Hepatocyte (in vitro differentiated cells): ENCODE measurements around the gene WT1. TPM values are rescaled to one million over a fixed set of nuclear protein-coding genes. Genes with fewer than 3 reads are reported as not detected.

Experiments
- DNase-seq: peaks from one replicate; pipeline ENCODE4 v3.0.0-alpha.2; 2016; ENCODE audit warnings: low spot score
- H2AFZ ChIP-seq: fragments of 200-600 bp; sonication (generic); 2 replicates; pipeline ENCODE4 v1.6.0; 2016; ENCODE audit warnings: antibody characterized with exemption, mild to moderate bottlenecking
- H3K27ac ChIP-seq: fragments of 200-600 bp; sonication (generic); 2 replicates; pipeline ENCODE4 v1.5.1; 2016; ENCODE audit warnings: mild to moderate bottlenecking
- H3K27me3 ChIP-seq: fragments of 200-600 bp; sonication (generic); 2 replicates; pipeline ENCODE4 v1.6.1; 2016
- H3K36me3 ChIP-seq: fragments of 200-600 bp; sonication (generic); replicated peaks from 2 replicates; pipeline ENCODE4 v1.5.1; 2016; ENCODE audit warnings: low read depth; ENCODE audit not compliant: insufficient read depth
- H3K4me1 ChIP-seq: fragments of 200-600 bp; sonication (generic); 2 replicates; pipeline ENCODE4 v1.5.1; 2016; ENCODE audit warnings: mild to moderate bottlenecking, moderate library complexity; ENCODE audit not compliant: insufficient read depth
- H3K4me2 ChIP-seq: fragments of 200-600 bp; sonication (generic); 2 replicates; pipeline ENCODE4 v1.6.0; 2016
- H3K4me3 ChIP-seq: fragments of 200-600 bp; sonication (generic); 2 replicates; pipeline ENCODE4 v1.5.1; 2016; ENCODE audit warnings: mild to moderate bottlenecking
- H3K79me2 ChIP-seq: fragments of 200-600 bp; sonication (generic); 2 replicates; pipeline ENCODE4 v1.6.0; 2017; ENCODE audit warnings: mild to moderate bottlenecking
- H3K9me2 ChIP-seq: fragments of 200-600 bp; sonication (generic); replicated peaks from 2 replicates; pipeline ENCODE4 v1.6.0; 2017; ENCODE audit warnings: mild to moderate bottlenecking; ENCODE audit not compliant: insufficient read depth
- H3K9me3 ChIP-seq: fragments of 200-600 bp; sonication (generic); 2 replicates; pipeline ENCODE4 v1.5.1; 2016; ENCODE audit warnings: low read depth, mild to moderate bottlenecking
- H4K20me1 ChIP-seq: fragments of 200-600 bp; sonication (generic); 2 replicates; pipeline ENCODE4 v1.6.0; 2016; ENCODE audit warnings: mild to moderate bottlenecking; ENCODE audit not compliant: insufficient read depth, poor library complexity, severe bottlenecking
- CTCF ChIP-seq: fragments of 200-600 bp; sonication (generic); IDR thresholded peaks from 2 replicates; pipeline ENCODE4 v1.5.1; 2016; ENCODE audit warnings: antibody characterized with exemption, mild to moderate bottlenecking; ENCODE audit not compliant: poor library complexity
- EZH2 ChIP-seq: fragments of 200-600 bp; sonication (generic); IDR thresholded peaks from 2 replicates; pipeline ENCODE4 v1.6.1; 2016; ENCODE audit warnings: antibody characterized with exemption, mild to moderate bottlenecking, borderline replicate concordance
- EZH2phosphoT487 ChIP-seq: fragments of 200-600 bp; sonication (generic); IDR thresholded peaks from one replicate; pipeline ENCODE4 v1.6.1; 2018; ENCODE audit warnings: antibody characterized with exemption, mild to moderate bottlenecking, low read depth, moderate library complexity; ENCODE audit not compliant: unreplicated experiment, severe bottlenecking
- WGBS: methylation state at CpG from one replicate; pipeline ENCODE4 v1.1.6; 2016; ENCODE audit warnings: low lambda C conversion rate; ENCODE audit errors: missing lambda C conversion rate; 5-methylcytosine and 5-hydroxymethylcytosine counted together
- polyA plus RNA-seq: library from polyadenylated mRNA; unstranded; fragments of >200 nt; fragmentation: Nextera tagmentation; extraction: Ambion mirVana; gene quantifications from 2 replicates; pipeline ENCODE4 v1.2.1, GENCODE V29; 2016
- total RNA-seq: library from RNA; depleted of rRNA; stranded (reverse); fragments of >200 nt; gene quantifications from 2 replicates; pipeline ENCODE4 v1.2.3, GENCODE V29; 2014

Gene WT1
- total and polyA plus RNA-seq, 2 experiments from 2014 or later = 0.37 to 0.47 TPM

GRCh38 chr11:32386770-32387377 lies 48.5 kb downstream of the WT1 start:
- WGBS = 34% methylated on average over 8 of the region's 8 CpGs
- no peaks in the 10 kb centered on the region for H3K79me2 ChIP-seq

GRCh38 chr11:32385998-32386397 lies 49.3 kb downstream of the WT1 start:
- no peak overlapping the region for H2AFZ ChIP-seq
- H3K4me3 ChIP-seq = no peak overlapping the region
- H3K4me2 ChIP-seq = no peak overlapping the region
- H3K9me2 ChIP-seq = no peaks in the 10 kb centered on the region
- H3K36me3 ChIP-seq = no peaks in the 10 kb centered on the region
- 7% methylated on average over 2 of the region's 2 CpGs for WGBS
- DNase-seq = peak; percentile 76
- no peak for TF ChIP-seq EZH2
- no peak for TF ChIP-seq EZH2phosphoT487
- TF ChIP-seq CTCF = peak; percentile 50
- H3K27me3 ChIP-seq = peaks cover 10% of the 10 kb centered on the region
- H4K20me1 ChIP-seq = no peaks in the 10 kb centered on the region
- H3K27ac ChIP-seq = no peak overlapping the region
- no peaks in the 10 kb centered on the region for H3K9me3 ChIP-seq
- no peaks in the 10 kb centered on the region for H3K4me1 ChIP-seq
- no peaks in the 10 kb centered on the region for H3K79me2 ChIP-seq

More at GRCh38 chr11:32386770-32387377, 48.5 kb downstream of the WT1 start:
- Histone ChIP-seq H4K20me1 (no peaks in the 10 kb centered on the region), H2AFZ (no peak overlapping the region), H3K9me3 (no peaks in the 10 kb centered on the region), H3K4me1 (no peaks in the 10 kb centered on the region), H3K27me3 (peaks cover 10% of the 10 kb centered on the region), H3K4me3 (no peak overlapping the region), H3K36me3 (no peaks in the 10 kb centered on the region), H3K4me2 (peak overlapping the region; percentile 42), H3K27ac (no peak overlapping the region), H3K9me2 (no peaks in the 10 kb centered on the region)
- TF ChIP-seq EZH2 (no peak), CTCF (no peak), EZH2phosphoT487 (no peak)
- peak; percentile 36 for DNase-seq

GRCh38 chr11:32382339-32383049 lies 52.8 kb downstream of the WT1 start:
- peaks cover 10% of the 10 kb centered on the region for H3K27me3 ChIP-seq
- no peak overlapping the region for H2AFZ ChIP-seq
- no peaks in the 10 kb centered on the region for H3K9me3 ChIP-seq
- no peaks in the 10 kb centered on the region for H3K79me2 ChIP-seq
- TF ChIP-seq EZH2phosphoT487 (no peak), EZH2 (no peak), CTCF (no peak)
- H3K4me2 ChIP-seq = no peak overlapping the region
- no peaks in the 10 kb centered on the region for H3K4me1 ChIP-seq
- H3K36me3 ChIP-seq = no peaks in the 10 kb centered on the region
- H3K27ac ChIP-seq = no peak overlapping the region
- DNase-seq = no peak
- H3K4me3 ChIP-seq = no peak overlapping the region
- no peaks in the 10 kb centered on the region for H3K9me2 ChIP-seq
- WGBS = 85% methylated on average over 10 of the region's 10 CpGs
- no peaks in the 10 kb centered on the region for H4K20me1 ChIP-seq
